Middle frontal gyrus (tissue), 1 donor: ENCODE results near the gene MRPS30.
"Not testable (repeated sequence)": the region's sequence is repeated elsewhere in the genome, so short reads cannot be mapped to it uniquely, and the experiment has no call there.

ENCODE experiments used
- DNase-seq: peaks from one replicate; pipeline ENCODE4 v3.0.0-alpha.2; 2015; ENCODE audit warnings: low spot score; ENCODE audit errors: extremely low spot score

The MRPS30 gene

GRCh38 chr5:44814761-44815160 is 6.0 kb downstream of the MRPS30 start:
- no peak for DNase-seq

GRCh38 chr5:44821164-44821563 is 12.4 kb downstream of the MRPS30 start:
- no peak for DNase-seq

DNA sequence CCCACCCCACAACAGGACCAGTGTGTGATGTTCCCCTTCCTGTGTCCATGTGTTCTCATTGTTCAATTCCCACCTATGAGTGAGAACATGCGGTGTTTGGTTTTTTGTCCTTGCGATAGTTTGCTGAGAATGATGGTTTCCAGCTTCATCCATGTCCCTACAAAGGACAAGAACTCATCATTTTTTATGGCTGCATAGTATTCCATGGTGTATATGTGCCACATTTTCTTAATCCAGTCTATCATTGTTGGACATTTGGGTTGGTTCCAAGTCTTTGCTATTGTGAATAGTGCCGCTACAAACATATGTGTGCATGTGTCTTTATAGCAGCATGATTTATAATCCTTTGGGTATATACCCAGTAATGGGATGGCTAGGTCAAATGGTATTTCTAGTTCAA is 15.9 kb downstream of the MRPS30 start:
- DNase-seq = not testable (repeated sequence)

DNA sequence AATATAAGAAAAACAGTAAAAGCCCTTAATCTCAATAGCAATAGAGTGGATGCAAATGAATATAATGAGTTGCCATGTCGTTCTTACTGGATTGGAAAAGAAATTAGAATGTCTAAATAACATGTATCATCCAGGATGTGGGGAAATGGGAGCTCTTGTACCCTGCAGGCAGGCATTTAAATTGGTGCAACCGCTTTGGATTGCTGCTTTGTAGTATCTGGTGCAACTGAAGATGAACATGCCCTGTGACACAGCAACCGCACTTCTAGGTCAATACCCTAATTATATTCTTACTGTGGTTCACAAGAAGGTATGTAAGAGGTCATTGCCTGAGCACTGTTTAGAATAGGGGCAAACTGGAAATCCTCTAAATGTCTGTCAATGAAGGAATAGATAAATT is 18.9 kb downstream of the MRPS30 start:
- no peak for DNase-seq

GRCh38 chr5:44828719-44829118 is 20.0 kb downstream of the MRPS30 start:
- DNase-seq = no peak

- DNase-seq = no peak
Observed at GRCh38 chr5:44830951-44831350, 22.2 kb downstream of the MRPS30 start.

DNA sequence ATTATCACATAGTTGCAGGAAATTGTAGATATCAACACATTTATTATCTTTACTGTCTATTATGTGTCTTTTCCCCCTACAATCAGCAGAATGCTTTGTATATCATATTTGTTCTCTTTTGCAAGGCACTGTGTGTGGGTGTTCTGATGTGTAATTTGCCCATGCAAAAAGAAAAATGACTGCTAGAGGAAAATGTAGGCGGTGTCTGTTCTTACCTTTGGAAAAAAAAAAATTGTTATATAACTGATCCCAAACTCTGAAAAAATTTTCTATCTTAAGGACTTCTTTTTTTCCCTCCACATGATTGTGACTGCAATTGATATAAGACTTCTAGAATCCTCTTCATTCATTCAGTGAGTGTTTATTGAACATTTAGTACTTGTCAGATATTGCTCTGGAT is 24.5 kb downstream of the MRPS30 start:
- DNase-seq = peak; percentile 33

GRCh38 chr5:44835693-44836092 is 26.9 kb downstream of the MRPS30 start:
- DNase-seq = no peak

GRCh38 chr5:44839018-44839681 is 30.4 kb downstream of the MRPS30 start:
- no peak for DNase-seq

GRCh38 chr5:44842496-44843282 is 33.9 kb downstream of the MRPS30 start:
- DNase-seq = no peak

GRCh38 chr5:44844744-44845143 is 36.0 kb downstream of the MRPS30 start:
- DNase-seq = no peak

GRCh38 chr5:44845777-44846176 is 37.0 kb downstream of the MRPS30 start:
- no peak for DNase-seq

GRCh38 chr5:44847206-44847852 is 38.6 kb downstream of the MRPS30 start:
- no peak for DNase-seq

DNA sequence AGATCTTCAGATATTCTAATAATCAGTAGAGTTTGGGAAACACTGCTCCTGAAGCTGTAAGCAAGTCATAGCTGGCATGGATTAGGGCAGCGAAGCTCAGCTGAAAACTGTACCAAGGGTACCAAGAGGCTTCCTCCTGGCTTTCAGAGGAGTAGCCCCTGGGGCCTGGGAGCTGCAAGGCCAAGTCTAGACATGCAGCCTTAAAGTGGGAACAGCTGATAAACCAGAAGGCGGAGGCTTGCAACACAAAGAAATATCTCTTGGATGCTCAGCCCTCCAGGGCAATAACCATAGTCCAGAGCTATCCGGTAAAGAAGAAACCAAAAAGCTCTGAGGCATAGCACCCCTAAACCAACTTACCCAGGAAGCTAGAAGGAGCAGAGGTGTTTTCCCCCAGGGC is 51.5 kb downstream of the MRPS30 start:
- no peak for DNase-seq

DNA sequence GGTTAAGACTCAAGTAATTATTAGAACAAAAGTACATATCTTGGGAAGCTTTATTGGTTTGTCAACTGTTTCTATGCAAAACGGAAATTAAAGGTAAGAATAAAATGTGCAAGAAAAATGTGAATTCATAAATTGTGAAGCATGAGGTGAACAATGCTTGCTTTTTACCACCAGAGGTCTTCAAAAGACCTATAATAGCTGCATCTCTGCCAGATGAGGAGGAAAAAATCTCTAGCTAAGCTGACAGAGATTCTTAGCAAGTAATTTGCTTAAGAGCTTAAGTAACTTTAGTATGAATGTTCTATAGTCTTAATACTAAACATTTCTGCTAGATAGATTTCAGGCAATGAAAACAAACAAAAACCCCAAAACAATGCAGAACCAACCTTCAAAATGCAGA is 54.1 kb downstream of the MRPS30 start:
- DNase-seq = no peak
